ENCODE measurements around the gene PLCH1.

PLCH1 gene

GRCh38 chr3:155462672-155463071 lies 282.2 kb downstream of the PLCH1 start:
- Histone ChIP-seq H3K9me3 (no peaks in the 10 kb centered on the region), H3K27me3 (no peaks in the 10 kb centered on the region), H3K4me3 (ENCODE audit: low read depth, low read length) (no peak overlapping the region), H3K36me3 (no peaks in the 10 kb centered on the region), H3K4me1 (no peaks in the 10 kb centered on the region)
- TF ChIP-seq CTCF (IDR thresholded peaks at IDR 0.05; ENCODE audit: low read depth, low read length): no peak
- DNase-seq: no peak

- Histone ChIP-seq H3K9me3 (no peaks in the 10 kb centered on the region), H3K4me3 (ENCODE audit: low read depth, low read length) (no peak overlapping the region), H3K27me3 (no peaks in the 10 kb centered on the region), H3K36me3 (no peaks in the 10 kb centered on the region), H3K4me1 (no peaks in the 10 kb centered on the region)
- DNase-seq: no peak
- TF ChIP-seq CTCF (IDR thresholded peaks at IDR 0.05; ENCODE audit: low read depth, low read length): no peak
These were observed 287.3 kb downstream of the PLCH1 start for GRCh38 chr3:155457591-155457990.

- no peaks in the 10 kb centered on the region for H3K27me3 ChIP-seq
- TF ChIP-seq CTCF (IDR thresholded peaks at IDR 0.05; ENCODE audit: low read depth, low read length): no peak
- DNase-seq: no peak
- no peaks in the 10 kb centered on the region for H3K9me3 ChIP-seq
- H3K4me3 ChIP-seq (ENCODE audit: low read depth, low read length): no peak overlapping the region
- no peaks in the 10 kb centered on the region for H3K36me3 ChIP-seq
- no peaks in the 10 kb centered on the region for H3K4me1 ChIP-seq
These were observed 289.1 kb downstream of the PLCH1 start for GRCh38 chr3:155455765-155456164.

- DNase-seq: no peak
- Histone ChIP-seq H3K9me3 (no peaks in the 10 kb centered on the region), H3K4me3 (ENCODE audit: low read depth, low read length) (no peak overlapping the region), H3K36me3 (no peaks in the 10 kb centered on the region), H3K4me1 (no peaks in the 10 kb centered on the region), H3K27me3 (no peaks in the 10 kb centered on the region)
- TF ChIP-seq CTCF (IDR thresholded peaks at IDR 0.05; ENCODE audit: low read depth, low read length): no peak
These were observed 291.4 kb downstream of the PLCH1 start for GRCh38 chr3:155453512-155453911.

GRCh38 chr3:155449613-155450267 lies 295.1 kb downstream of the PLCH1 start:
- H3K27me3 ChIP-seq: no peaks in the 10 kb centered on the region
- no peak for TF ChIP-seq CTCF (IDR thresholded peaks at IDR 0.05; ENCODE audit: low read depth, low read length)
- no peaks in the 10 kb centered on the region for H3K9me3 ChIP-seq
- no peaks in the 10 kb centered on the region for H3K4me1 ChIP-seq
- no peak overlapping the region for H3K4me3 ChIP-seq (ENCODE audit: low read depth, low read length)
- no peaks in the 10 kb centered on the region for H3K36me3 ChIP-seq
- DNase-seq: no peak

- Histone ChIP-seq H3K4me1 (no peaks in the 10 kb centered on the region), H3K9me3 (no peaks in the 10 kb centered on the region), H3K36me3 (no peaks in the 10 kb centered on the region), H3K4me3 (ENCODE audit: low read depth, low read length) (no peak overlapping the region), H3K27me3 (no peaks in the 10 kb centered on the region)
- TF ChIP-seq CTCF (IDR thresholded peaks at IDR 0.05; ENCODE audit: low read depth, low read length): no peak
- no peak for DNase-seq
These were observed 296.3 kb downstream of the PLCH1 start for GRCh38 chr3:155448531-155448930.

Data from BE2C (cell line).